CD8-positive, alpha-beta memory T cell (primary cell): ENCODE measurements around the gene WDR12. TPM values are rescaled to one million over a fixed set of nuclear protein-coding genes. Genes with fewer than 3 reads are reported as not detected.
A peak's percentile ranks its signal among the peaks of the same experiment; 100 is the strongest.
"Not testable (repeated sequence)": the region's sequence is repeated elsewhere in the genome, so short reads cannot be mapped to it uniquely, and the experiment has no call there.

Source experiments
- CTCF ChIA-PET: fragments of 350-600 bp; sonication (Branson Sonifier 250); formaldehyde crosslinking; loops from one replicate; lab custom pipeline; 2021; ENCODE audit warnings: antibody characterized with exemption; lab: Charles Lee
- POLR2A ChIA-PET: fragments of 350-600 bp; sonication (Branson Sonifier 250); formaldehyde crosslinking; loops from one replicate; lab custom pipeline; 2021; ENCODE audit warnings: antibody characterized with exemption; lab: Charles Lee
- DNase-seq, 5 donors: peaks; one replicate each; pipeline versions ENCODE4 v3.0.0 to v3.0.0-alpha.2; 2020 to 2022; ENCODE audit warnings: mixed read lengths in 1 of 5
- H3K27ac ChIP-seq: one replicate; pipeline ENCODE4 v1.7.0; 2013; ENCODE audit warnings: low read depth, mild to moderate bottlenecking, low read length, moderate library complexity
- H3K27me3 ChIP-seq: 2 replicates; pipeline ENCODE4 v1.7.0; 2013; ENCODE audit warnings: low read length, mild to moderate bottlenecking; ENCODE audit not compliant: insufficient read depth, poor library complexity, severe bottlenecking
- H3K36me3 ChIP-seq: 2 replicates; pipeline ENCODE4 v1.7.0; 2013; ENCODE audit warnings: mild to moderate bottlenecking, low read length, moderate library complexity; ENCODE audit not compliant: insufficient read depth
- H3K4me1 ChIP-seq: 2 replicates; pipeline ENCODE4 v1.7.0; 2013; ENCODE audit warnings: mild to moderate bottlenecking, low read length, moderate library complexity; ENCODE audit not compliant: insufficient read depth
- H3K4me3 ChIP-seq: 2 replicates; pipeline ENCODE4 v1.7.0; 2013; ENCODE audit warnings: mild to moderate bottlenecking, low read length
- H3K9me3 ChIP-seq: 2 replicates; pipeline ENCODE4 v1.7.0; 2013; ENCODE audit warnings: mild to moderate bottlenecking, low read length
- H3K27ac Mint-ChIP-seq, 8 donors: one replicate each; pipeline ENCODE4 v1.8.0; 2020 to 2021; ENCODE audit warnings: mixed read lengths in 8 of 8, mild to moderate bottlenecking in 6 of 8, inconsistent platforms in 3 of 8, moderate library complexity in 3 of 8
- H3K27me3 Mint-ChIP-seq, 2 donors: one replicate each; pipeline ENCODE4 v1.8.0; 2020 to 2021; ENCODE audit warnings: mixed read lengths in 2 of 2, mild to moderate bottlenecking in 1 of 2, moderate library complexity in 1 of 2
- H3K36me3 Mint-ChIP-seq, 3 donors: one replicate each; pipeline ENCODE4 v1.8.0; 2020 to 2021; ENCODE audit warnings: mixed read lengths in 3 of 3, inconsistent platforms in 1 of 3, mild to moderate bottlenecking in 1 of 3
- H3K4me1 Mint-ChIP-seq, 3 donors: one replicate each; pipeline ENCODE4 v1.8.0; 2020 to 2021; ENCODE audit warnings: mixed read lengths in 3 of 3, inconsistent platforms in 1 of 3, mild to moderate bottlenecking in 1 of 3
- H3K4me3 Mint-ChIP-seq, 7 donors: one replicate each; pipeline ENCODE4 v1.8.0; 2020 to 2021; ENCODE audit warnings: mixed read lengths in 7 of 7, mild to moderate bottlenecking in 6 of 7, moderate library complexity in 4 of 7, inconsistent platforms in 2 of 7
- H3K9me3 Mint-ChIP-seq, 5 donors: one replicate each; pipeline ENCODE4 v1.8.0; 2020 to 2022; ENCODE audit warnings: mixed read lengths in 5 of 5, mild to moderate bottlenecking in 3 of 5, moderate library complexity in 2 of 5, inconsistent platforms in 1 of 5
- polyA plus RNA-seq: library from polyadenylated mRNA; unstranded; fragments of 300-500 nt; fragmentation: Illumina TruSeq; gene quantifications from one replicate; pipeline ENCODE4 v1.2.3, GENCODE V29; 2021
- total RNA-seq, 2 experiments: library from RNA; stranded (reverse); gene quantifications; one replicate each; pipeline ENCODE4 v1.2.3, GENCODE V29; 2021

WDR12 gene
- total and polyA plus RNA-seq, 3 experiments from 2014 or later: 23.7 to 132 (median 129) TPM

- H3K27me3 ChIP-seq: no peaks in the 10 kb centered on the region
- peaks cover 23 to 49% (median 44%) of the 10 kb centered on the region in 3 donors for H3K4me1 Mint-ChIP-seq
- peaks cover 11% of the 10 kb centered on the region for H3K4me1 ChIP-seq
- ChIA-PET CTCF (interaction anchor here (0.7 to 1.8 kb wide), 4 partner anchors 20 to 328 kb away, joined by 4 to 7 read pairs (median 4); partner anchors contain the start of genes CYP20A1 and ICA1L), POLR2A (interaction anchor here (0.7 to 1.6 kb wide), 5 partner anchors 12 to 328 kb away, joined by 3 to 7 read pairs (median 6); partner anchors contain the start of genes CYP20A1, FAM117B and NBEAL1)
- peak overlapping the region; percentile 94 to 100 (median 98) for H3K4me3 Mint-ChIP-seq
- DNase-seq: no peak
- no peaks in the 10 kb centered on the region for H3K36me3 ChIP-seq
- H3K4me3 ChIP-seq: peak overlapping the region; percentile 95
- peak overlapping the region; percentile 92 to 99 (median 98) for H3K27ac Mint-ChIP-seq
- H3K27ac ChIP-seq: peak overlapping the region; percentile 77
- no peaks in the 10 kb centered on the region for H3K9me3 Mint-ChIP-seq
- no peaks in the 10 kb centered on the region for H3K9me3 ChIP-seq
- no peaks in the 10 kb centered on the region for H3K27me3 Mint-ChIP-seq
- peaks cover 0 to 18% (median 0%) of the 10 kb centered on the region in 3 donors for H3K36me3 Mint-ChIP-seq
These were observed 316 bp downstream of the WDR12 start for GRCh38 chr2:202911203-202911511.

- Histone ChIP-seq H3K36me3 (no peaks in the 10 kb centered on the region), H3K9me3 (no peaks in the 10 kb centered on the region), H3K4me3 (peak overlapping the region; percentile 95), H3K27me3 (no peaks in the 10 kb centered on the region), H3K27ac (peak overlapping the region; percentile 77), H3K4me1 (peaks cover 11% of the 10 kb centered on the region)
- Mint-ChIP-seq H3K27me3 (no peaks in the 10 kb centered on the region), H3K9me3 (peaks cover 0 to under 1% (median 0%) of the 10 kb centered on the region in 5 donors), H3K4me1 (peaks cover 23 to 49% (median 44%) of the 10 kb centered on the region in 3 donors), H3K36me3 (peaks cover 0 to 21% (median under 1%) of the 10 kb centered on the region in 3 donors), H3K4me3 (peak overlapping the region; percentile 94 to 100 (median 98)), H3K27ac (peak overlapping the region in 6 of 8 donors; percentile 22 to 99 (median 96))
- ChIA-PET CTCF (interaction anchor here (1.2 to 1.8 kb wide), 3 partner anchors 20 to 328 kb away, joined by 4 to 7 read pairs (median 4); partner anchors contain the start of gene CYP20A1), POLR2A (interaction anchor here (0.7 to 1.6 kb wide), 2 partner anchors 12 to 328 kb away, joined by 6 to 7 read pairs; partner anchors contain the start of gene CYP20A1)
- DNase-seq: no peak
These were observed 775 bp downstream of the WDR12 start for GRCh38 chr2:202910698-202911097.

GRCh38 chr2:202910250-202910649 lies 1.2 kb downstream of the WDR12 start:
- H3K4me3 ChIP-seq, H3K9me3 ChIP-seq, H3K9me3 Mint-ChIP-seq, H3K27ac ChIP-seq, DNase-seq, CTCF ChIA-PET, H3K27me3 ChIP-seq, H3K36me3 ChIP-seq, POLR2A ChIA-PET, H3K27me3 Mint-ChIP-seq: not testable (repeated sequence)
- Mint-ChIP-seq H3K27ac (peak overlapping the region in 1 of 8 donors; percentile 22), H3K36me3 (peaks cover 4 to 25% (median 5%) of the 10 kb centered on the region in 3 donors), H3K4me1 (peaks cover 26 to 49% (median 44%) of the 10 kb centered on the region in 3 donors), H3K4me3 (peak overlapping the region; percentile 44 to 100 (median 98))
- H3K4me1 ChIP-seq: peaks cover 11% of the 10 kb centered on the region

- Histone ChIP-seq H3K4me3 (no peak overlapping the region), H3K27me3 (no peaks in the 10 kb centered on the region), H3K27ac (no peak overlapping the region), H3K9me3 (no peaks in the 10 kb centered on the region), H3K4me1 (peaks cover 11% of the 10 kb centered on the region), H3K36me3 (no peaks in the 10 kb centered on the region)
- no peak for DNase-seq
- Mint-ChIP-seq H3K9me3 (peaks cover 0 to 4% (median 0%) of the 10 kb centered on the region in 5 donors), H3K4me1 (peaks cover 28 to 52% (median 44%) of the 10 kb centered on the region in 3 donors), H3K27ac (no peak overlapping the region), H3K4me3 (peak overlapping the region; percentile 5 to 95 (median 38)), H3K36me3 (peaks cover 6 to 29% (median 6%) of the 10 kb centered on the region in 3 donors), H3K27me3 (no peaks in the 10 kb centered on the region)
- CTCF ChIA-PET: no interaction called here
- POLR2A ChIA-PET: no interaction called here
These were observed 1.9 kb downstream of the WDR12 start for GRCh38 chr2:202909394-202910192.

- no peaks in the 10 kb centered on the region for H3K27me3 ChIP-seq
- Mint-ChIP-seq H3K27ac (peak overlapping the region in 2 of 8 donors; percentile 35 to 68), H3K36me3 (peaks cover 8 to 36% (median 15%) of the 10 kb centered on the region in 3 donors), H3K4me1 (peaks cover 30 to 52% (median 39%) of the 10 kb centered on the region in 3 donors), H3K9me3 (peaks cover 0 to 4% (median 0%) of the 10 kb centered on the region in 5 donors), H3K27me3 (no peaks in the 10 kb centered on the region), H3K4me3 (peak overlapping the region in 1 of 7 donors; percentile 78)
- no peak overlapping the region for H3K27ac ChIP-seq
- H3K36me3 ChIP-seq: no peaks in the 10 kb centered on the region
- DNase-seq: no peak
- peaks cover 11% of the 10 kb centered on the region for H3K4me1 ChIP-seq
- ChIA-PET POLR2A (no interaction called here), CTCF (interaction anchor here (1.2 kb wide), 1 partner anchor 320 kb away, joined by 4 read pairs; no protein-coding TSS in a partner anchor)
- H3K4me3 ChIP-seq: no peak overlapping the region
- H3K9me3 ChIP-seq: no peaks in the 10 kb centered on the region
These were observed 3.3 kb downstream of the WDR12 start for GRCh38 chr2:202908186-202908585.

GRCh38 chr2:202905507-202905906 lies 6.0 kb downstream of the WDR12 start:
- H3K4me1 Mint-ChIP-seq: peaks cover 18 to 36% (median 24%) of the 10 kb centered on the region in 3 donors

GRCh38 chr2:202885190-202885589 lies 26.3 kb downstream of the WDR12 start:
- no peak for DNase-seq
- H3K27ac ChIP-seq: no peak overlapping the region
- ChIA-PET CTCF (no interaction called here), POLR2A (no interaction called here)
- no peaks in the 10 kb centered on the region for H3K27me3 ChIP-seq
- H3K36me3 ChIP-seq: peaks cover 11% of the 10 kb centered on the region
- H3K9me3 ChIP-seq: no peaks in the 10 kb centered on the region
- no peak overlapping the region for H3K27ac Mint-ChIP-seq
- no peaks in the 10 kb centered on the region for H3K4me1 ChIP-seq
- no peak overlapping the region for H3K4me3 ChIP-seq
- H3K27me3 Mint-ChIP-seq: no peaks in the 10 kb centered on the region
- H3K4me1 Mint-ChIP-seq: no peaks in the 10 kb centered on the region
- no peaks in the 10 kb centered on the region for H3K9me3 Mint-ChIP-seq
- H3K36me3 Mint-ChIP-seq: peaks cover 10 to 53% (median 18%) of the 10 kb centered on the region in 3 donors
- no peak overlapping the region for H3K4me3 Mint-ChIP-seq

More at GRCh38 chr2:202905507-202905906, 6.0 kb downstream of the WDR12 start:
- POLR2A ChIA-PET, H3K27ac ChIP-seq, CTCF ChIA-PET, H3K36me3 ChIP-seq, H3K9me3 ChIP-seq, H3K4me1 ChIP-seq, H3K4me3 ChIP-seq, H3K27me3 ChIP-seq, H3K27me3 Mint-ChIP-seq, H3K9me3 Mint-ChIP-seq, DNase-seq: not testable (repeated sequence)
- H3K36me3 Mint-ChIP-seq: peaks cover 15 to 34% (median 15%) of the 10 kb centered on the region in 3 donors
- peak overlapping the region in 1 of 7 donors; percentile 19 for H3K4me3 Mint-ChIP-seq
- peak overlapping the region in 1 of 8 donors; percentile 24 for H3K27ac Mint-ChIP-seq
